OCI-LY1 (cell line): ENCODE results near the gene OR10G7.

Experiments used
- H2AFZ ChIP-seq: fragments of 200-600 bp; sonication (generic), shearing (Covaris generic); 2 replicates; pipeline ENCODE4 v1.6.0; 2014; ENCODE audit warnings: antibody characterized with exemption, mild to moderate bottlenecking, low read length
- H3F3A ChIP-seq: fragments of 200-600 bp; sonication (generic), shearing (Covaris generic); 2 replicates; pipeline ENCODE4 v1.6.0; 2014; ENCODE audit warnings: mild to moderate bottlenecking, antibody characterized with exemption, low read length, moderate library complexity; ENCODE audit not compliant: insufficient read depth
- H3K27ac ChIP-seq: fragments of 200-600 bp; sonication (generic); 2 replicates; pipeline ENCODE4 v1.5.1; 2014; ENCODE audit warnings: low read length, mixed run types, mild to moderate bottlenecking, low read depth; ENCODE audit not compliant: poor library complexity, severe bottlenecking
- H3K27me3 ChIP-seq: fragments of 200-600 bp; sonication (generic); 2 replicates; pipeline ENCODE4 v1.6.0; 2014; ENCODE audit warnings: antibody characterized with exemption, mild to moderate bottlenecking, low read length, moderate library complexity; ENCODE audit not compliant: insufficient read depth
- H3K36me3 ChIP-seq: fragments of 200-600 bp; sonication (generic); 2 replicates; pipeline ENCODE4 v1.6.1; 2014; ENCODE audit warnings: mild to moderate bottlenecking, antibody characterized with exemption, low read length, moderate library complexity, mixed read lengths; ENCODE audit not compliant: insufficient read depth
- H3K4me1 ChIP-seq: fragments of 200-600 bp; sonication (generic); 2 replicates; pipeline ENCODE4 v1.5.1; 2014; ENCODE audit warnings: mild to moderate bottlenecking, low read length, moderate library complexity; ENCODE audit not compliant: insufficient read depth, severe bottlenecking
- H3K4me2 ChIP-seq: fragments of 200-600 bp; sonication (generic), shearing (Covaris generic); 2 replicates; pipeline ENCODE4 v1.6.1; 2014; ENCODE audit warnings: low read length
- H3K4me3 ChIP-seq: fragments of 200-600 bp; sonication (generic); 2 replicates; pipeline ENCODE4 v1.5.1; 2014; ENCODE audit warnings: low read length, low read depth, mild to moderate bottlenecking, mixed read lengths; ENCODE audit not compliant: poor library complexity, severe bottlenecking
- H3K79me2 ChIP-seq: fragments of 200-600 bp; shearing (Covaris generic); 2 replicates; pipeline ENCODE4 v1.6.1; 2016; ENCODE audit warnings: mixed run types, low read length, mixed read lengths; ENCODE audit not compliant: insufficient read depth
- H3K9ac ChIP-seq: fragments of 200-600 bp; sonication (generic), shearing (Covaris generic); 2 replicates; pipeline ENCODE4 v1.6.1; 2014; ENCODE audit warnings: mild to moderate bottlenecking, low read length, mixed read lengths
- H3K9me2 ChIP-seq: fragments of 200-600 bp; sonication (generic), shearing (Covaris generic); 2 replicates; pipeline ENCODE4 v1.6.1; 2014; ENCODE audit warnings: low read depth, mild to moderate bottlenecking, low read length, mixed read lengths
- H3K9me3 ChIP-seq: fragments of 200-600 bp; shearing (Covaris generic); 2 replicates; pipeline ENCODE4 v1.6.1; 2014; ENCODE audit warnings: low read length, mixed read lengths
- H4K20me1 ChIP-seq: fragments of 200-600 bp; sonication (generic), shearing (Covaris generic); 2 replicates; pipeline ENCODE4 v1.6.0; 2016; ENCODE audit warnings: mild to moderate bottlenecking, low read length; ENCODE audit not compliant: insufficient read depth
- CTCF ChIP-seq: fragments of 200-600 bp; sonication (generic), shearing (Covaris generic); IDR thresholded peaks from 2 replicates; pipeline ENCODE4 v1.5.1; 2017; ENCODE audit warnings: mild to moderate bottlenecking, antibody characterized with exemption, low read length, moderate library complexity, mixed read lengths
- EZH2 ChIP-seq: fragments of 200-600 bp; sonication (generic), shearing (Covaris generic); IDR thresholded peaks from 2 replicates; pipeline ENCODE4 v1.8.0; 2017; ENCODE audit warnings: borderline replicate concordance, mixed run types, mild to moderate bottlenecking, antibody characterized with exemption, low read length, moderate library complexity, mixed read lengths

Gene OR10G7

GRCh38 chr11:123995119-123995518 is 46.0 kb downstream of the OR10G7 start, which contains the start of gene OR10G6:
Gene OR10G6, minus strand, starts transcription at chr11:123995161. Its CDS starts 0 bp downstream, at chr11:123995161.
- Histone ChIP-seq H3K9me3 (no peaks in the 10 kb centered on the region), H3K9ac (no peak within 1 kb of the TSS), H3K9me2 (no peaks in the 10 kb centered on the region), H3K79me2 (no peaks in the 10 kb centered on the region), H3K27me3 (no peaks in the 10 kb centered on the region), H3F3A (no peaks in the 10 kb centered on the region), H3K4me1 (no peaks in the 10 kb centered on the region), H4K20me1 (no peaks in the 10 kb centered on the region), H3K27ac (no peak within 1 kb of the TSS), H3K36me3 (no peaks in the 10 kb centered on the region), H3K4me2 (no peak within 1 kb of the TSS), H3K4me3 (no peak within 1 kb of the TSS), H2AFZ (no peak within 1 kb of the TSS)
- TF ChIP-seq EZH2, result no peak
- TF ChIP-seq CTCF, result no peak
